Uterus (tissue), 4 donors: Measurements from ENCODE around the gene FCHSD2. TPM values are rescaled to one million over a fixed set of nuclear protein-coding genes. Genes with fewer than 3 reads are reported as not detected.

Experiments
- DNase-seq, 2 donors: peaks; one replicate each; pipeline ENCODE4 v3.0.0-alpha.2; 2019 to 2020
- H3K27ac ChIP-seq, 2 donors: fragments of 200-600 bp; sonication (generic); 1 replicate in 1 of 2; 2 replicates in 1 of 2; pipeline ENCODE4 v1.5.1; 2016 to 2018
- H3K27me3 ChIP-seq, 2 donors: fragments of 200-600 bp; sonication (generic); one replicate each; pipeline ENCODE4 v1.5.1; 2018 to 2019; ENCODE audit warnings: control low read depth in 1 of 2
- H3K36me3 ChIP-seq, 2 donors: fragments of 200-600 bp; sonication (generic); one replicate each; pipeline ENCODE4 v1.5.1; 2019; ENCODE audit warnings: control low read depth in 1 of 2
- H3K4me1 ChIP-seq, 2 donors: fragments of 200-600 bp; sonication (generic); one replicate each; pipeline ENCODE4 v1.5.1; 2018 to 2019; ENCODE audit warnings: control low read depth in 1 of 2
- H3K4me3 ChIP-seq, 2 donors: fragments of 200-600 bp; sonication (generic); 1 replicate in 1 of 2; 2 replicates in 1 of 2; pipeline ENCODE4 v1.5.1; 2018 to 2019; ENCODE audit warnings: mild to moderate bottlenecking in 1 of 2
- H3K9me3 ChIP-seq, 2 donors: fragments of 200-600 bp; sonication (generic); one replicate each; pipeline ENCODE4 v1.5.1; 2019; ENCODE audit warnings: control low read depth in 1 of 2
- CTCF ChIP-seq, 4 experiments: fragments of 200-600 bp in 2 of 4; fragments of 450-650 bp in 2 of 4; sonication (generic) in 2 of 4; IDR thresholded peaks; one replicate each; pipeline ENCODE4 v1.5.1; 2016 to 2019; ENCODE audit warnings: antibody characterized with exemption in 4 of 4, mild to moderate bottlenecking in 2 of 4, moderate library complexity in 1 of 4
- POLR2A ChIP-seq, 2 donors: fragments of 450-650 bp; IDR thresholded peaks; one replicate each; pipeline ENCODE4 v1.6.1; 2016; ENCODE audit warnings: antibody characterized with exemption in 2 of 2, mild to moderate bottlenecking in 1 of 2, moderate library complexity in 1 of 2
- intact Hi-C: fragments of 100-400 bp; cut with DNase I; formaldehyde crosslinking; loops from one replicate; pipeline ENCODE4 v1.15.1; 2023; ENCODE audit warnings: low total_unique reads
- total RNA-seq, 4 donors: library from RNA; depleted of rRNA in 3 of 4; stranded (reverse); fragments of >200 nt in 3 of 4; gene quantifications; one replicate each; pipeline versions ENCODE4 v1.1.0 to v1.2.4, GENCODE V29; 2014 to 2023
- donor health status: DM: yes; HTN: yes; CAD: no.

FCHSD2 gene
- total RNA-seq, 4 donors from 2014 or later = 13.6 to 73.9 (median 27.7) TPM

- no peaks in the 10 kb centered on the region for H3K27me3 ChIP-seq
- H3K4me3 ChIP-seq = no peak overlapping the region
- no peak overlapping the region for H3K27ac ChIP-seq
- DNase-seq = no peak
- intact Hi-C loops = no loop called here
- H3K4me1 ChIP-seq = no peaks in the 10 kb centered on the region
- TF ChIP-seq POLR2A (IDR thresholded peaks at IDR 0.05) (no peak), CTCF (IDR thresholded peaks at IDR 0.05) (no peak)
- H3K9me3 ChIP-seq = no peaks in the 10 kb centered on the region
- H3K36me3 ChIP-seq = no peaks in the 10 kb centered on the region
These were observed 139.0 kb downstream of the FCHSD2 start for GRCh38 chr11:73003088-73003487.

DNA sequence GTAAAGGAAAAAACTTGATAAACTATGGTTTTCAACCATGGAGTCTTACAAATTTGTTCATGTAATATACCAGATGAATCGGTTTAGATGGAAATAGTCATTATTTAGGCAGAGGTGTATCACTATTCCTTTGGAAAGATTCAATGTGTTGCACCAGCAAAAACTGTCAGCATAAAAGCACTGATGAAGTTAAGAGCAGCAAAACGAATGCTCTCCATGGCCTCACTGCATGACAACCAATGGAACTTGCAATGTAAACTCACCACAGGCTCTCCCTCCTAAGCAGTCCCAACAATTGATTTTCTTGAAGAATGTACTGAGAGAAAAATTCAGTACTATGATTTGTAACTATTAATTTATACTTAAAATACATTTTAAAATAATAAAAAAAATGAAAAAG lies 139.9 kb downstream of the FCHSD2 start:
- Histone ChIP-seq H3K27ac (no peak overlapping the region), H3K36me3 (no peaks in the 10 kb centered on the region), H3K9me3 (no peaks in the 10 kb centered on the region), H3K27me3 (no peaks in the 10 kb centered on the region), H3K4me1 (no peaks in the 10 kb centered on the region), H3K4me3 (no peak overlapping the region)
- no peak for DNase-seq
- intact Hi-C loops = no loop called here
- TF ChIP-seq POLR2A (IDR thresholded peaks at IDR 0.05) = no peak
- TF ChIP-seq CTCF (IDR thresholded peaks at IDR 0.05) = no peak

DNA sequence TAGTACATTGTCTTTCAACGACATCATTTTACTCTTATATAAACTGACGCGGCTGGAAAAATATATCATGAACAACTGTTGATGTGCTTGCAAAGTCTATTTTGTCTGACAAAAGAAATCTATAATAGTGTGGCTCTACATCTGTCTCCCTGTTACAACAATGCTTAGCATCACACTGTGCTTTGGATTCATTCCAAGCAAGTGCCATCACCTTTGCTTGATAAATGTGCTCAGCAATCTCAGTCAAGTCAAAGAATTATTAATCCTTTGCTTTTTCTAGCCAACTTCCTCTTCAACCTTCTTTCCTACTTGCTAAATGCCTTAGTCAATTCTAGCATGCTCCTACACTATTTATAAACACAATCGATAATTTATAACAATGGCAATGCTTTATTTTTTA lies 140.5 kb downstream of the FCHSD2 start:
- intact Hi-C loops = no loop called here
- Histone ChIP-seq H3K9me3 (no peaks in the 10 kb centered on the region), H3K27me3 (no peaks in the 10 kb centered on the region), H3K4me3 (no peak overlapping the region), H3K36me3 (no peaks in the 10 kb centered on the region), H3K4me1 (no peaks in the 10 kb centered on the region), H3K27ac (no peak overlapping the region)
- DNase-seq = no peak
- TF ChIP-seq CTCF (IDR thresholded peaks at IDR 0.05) (no peak), POLR2A (IDR thresholded peaks at IDR 0.05) (no peak)

DNA sequence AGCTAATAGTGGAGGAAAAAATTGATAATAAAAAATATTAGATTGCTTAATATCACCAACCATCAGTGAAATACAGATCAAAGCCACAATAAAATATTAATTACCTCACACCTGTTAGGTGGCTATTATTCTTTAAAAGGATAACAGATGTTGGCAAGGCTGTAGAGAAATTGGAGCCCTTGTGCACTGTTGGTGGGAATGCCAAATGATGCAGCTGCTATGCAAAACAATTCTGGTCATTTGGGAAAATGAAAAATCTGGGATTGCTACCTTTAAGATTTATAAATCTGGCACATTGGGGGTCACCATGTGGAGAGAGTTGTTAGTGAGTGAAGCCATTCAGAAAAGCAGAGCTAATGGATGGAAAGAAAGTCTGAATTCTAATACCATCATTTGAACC lies 143.4 kb downstream of the FCHSD2 start:
- Histone ChIP-seq H3K27ac (no peak overlapping the region), H3K27me3 (no peaks in the 10 kb centered on the region), H3K4me1 (no peaks in the 10 kb centered on the region), H3K4me3 (no peak overlapping the region), H3K36me3 (no peaks in the 10 kb centered on the region), H3K9me3 (no peaks in the 10 kb centered on the region)
- no peak for TF ChIP-seq POLR2A (IDR thresholded peaks at IDR 0.05)
- TF ChIP-seq CTCF (IDR thresholded peaks at IDR 0.05) = no peak
- DNase-seq = no peak
- intact Hi-C loops = no loop called here

DNA sequence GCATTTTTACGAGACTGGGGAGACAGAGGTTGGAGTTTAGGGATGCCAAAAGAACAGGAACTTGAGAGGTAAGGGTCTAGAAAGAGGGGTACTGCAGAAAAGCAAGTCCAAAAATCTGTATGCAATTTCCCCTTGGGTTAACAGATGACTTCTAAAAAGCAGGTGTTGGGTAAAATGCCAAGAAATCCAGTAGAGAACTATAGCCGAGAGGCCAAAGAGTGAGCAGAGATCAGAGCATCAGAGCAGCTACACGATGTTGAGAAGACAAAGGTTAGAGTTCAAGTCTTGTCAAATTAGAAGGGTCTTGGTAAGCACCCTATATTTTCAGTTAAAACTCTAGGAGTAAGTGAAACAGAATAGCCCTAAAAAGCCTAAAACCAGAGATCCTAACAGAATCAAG lies 145.2 kb downstream of the FCHSD2 start:
- intact Hi-C loops = no loop called here
- no peak for TF ChIP-seq CTCF (IDR thresholded peaks at IDR 0.05)
- no peak for TF ChIP-seq POLR2A (IDR thresholded peaks at IDR 0.05)
- H3K4me1 ChIP-seq = no peaks in the 10 kb centered on the region
- DNase-seq = no peak
- H3K27me3 ChIP-seq = no peaks in the 10 kb centered on the region
- no peaks in the 10 kb centered on the region for H3K9me3 ChIP-seq
- no peak overlapping the region for H3K4me3 ChIP-seq
- H3K36me3 ChIP-seq = no peaks in the 10 kb centered on the region
- H3K27ac ChIP-seq = no peak overlapping the region
